GM12875 (cell line): ENCODE data around the gene DUSP3.
A peak's percentile ranks its signal among the peaks of the same experiment; 100 is the strongest.

Experiments used
- H3K4me3 ChIP-seq: one replicate; pipeline ENCODE4 v1.5.1; 2011; ENCODE audit warnings: low read depth, low read length, control low read depth
- TF ChIP-seq, protein P1 (sequence below): IDR thresholded peaks from 2 replicates; pipeline ENCODE4 v1.5.1; 2011; ENCODE audit warnings: low read depth, mild to moderate bottlenecking, control low read depth, inconsistent platforms, low read length, moderate library complexity, borderline replicate concordance; ENCODE audit not compliant: insufficient read depth

The DUSP3 gene

GRCh38 chr17:43778337-43779144 lies at the start of gene DUSP3:
Gene DUSP3 (minus strand): TSS chr17:43778977. CDS start chr17:43778924, 53 bp downstream.
- TF ChIP-seq, protein P1, sequence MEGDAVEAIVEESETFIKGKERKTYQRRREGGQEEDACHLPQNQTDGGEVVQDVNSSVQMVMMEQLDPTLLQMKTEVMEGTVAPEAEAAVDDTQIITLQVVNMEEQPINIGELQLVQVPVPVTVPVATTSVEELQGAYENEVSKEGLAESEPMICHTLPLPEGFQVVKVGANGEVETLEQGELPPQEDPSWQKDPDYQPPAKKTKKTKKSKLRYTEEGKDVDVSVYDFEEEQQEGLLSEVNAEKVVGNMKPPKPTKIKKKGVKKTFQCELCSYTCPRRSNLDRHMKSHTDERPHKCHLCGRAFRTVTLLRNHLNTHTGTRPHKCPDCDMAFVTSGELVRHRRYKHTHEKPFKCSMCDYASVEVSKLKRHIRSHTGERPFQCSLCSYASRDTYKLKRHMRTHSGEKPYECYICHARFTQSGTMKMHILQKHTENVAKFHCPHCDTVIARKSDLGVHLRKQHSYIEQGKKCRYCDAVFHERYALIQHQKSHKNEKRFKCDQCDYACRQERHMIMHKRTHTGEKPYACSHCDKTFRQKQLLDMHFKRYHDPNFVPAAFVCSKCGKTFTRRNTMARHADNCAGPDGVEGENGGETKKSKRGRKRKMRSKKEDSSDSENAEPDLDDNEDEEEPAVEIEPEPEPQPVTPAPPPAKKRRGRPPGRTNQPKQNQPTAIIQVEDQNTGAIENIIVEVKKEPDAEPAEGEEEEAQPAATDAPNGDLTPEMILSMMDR = no peak
- H3K4me3 ChIP-seq = peak within 1 kb of the TSS; percentile 48

DNA sequence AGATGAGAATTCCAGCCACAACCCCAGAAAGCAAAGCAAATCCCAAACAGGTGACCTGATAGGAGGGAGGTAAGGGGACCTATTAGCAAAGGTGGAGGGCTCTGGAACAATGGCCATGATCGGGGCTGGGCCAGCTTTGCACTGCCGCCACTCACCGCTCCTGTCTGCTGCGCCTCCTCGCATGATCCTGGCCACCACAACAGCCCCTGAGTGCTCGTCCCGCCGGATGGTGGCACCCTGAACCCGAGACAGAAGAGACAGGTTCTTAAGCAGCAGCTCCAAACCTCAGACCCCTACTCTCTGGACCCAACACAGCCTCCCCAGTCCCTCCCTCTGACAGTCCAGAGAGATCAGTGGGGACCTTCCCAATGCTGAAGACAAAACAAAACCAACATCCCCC lies 48.8 kb upstream of the DUSP3 start:
- H3K4me3 ChIP-seq = no peak overlapping the region
- TF ChIP-seq, protein P1 = no peak

GRCh38 chr17:43826206-43826605 lies 47.4 kb upstream of the DUSP3 start:
- H3K4me3 ChIP-seq = no peak overlapping the region
- TF ChIP-seq, protein P1 = no peak

DNA sequence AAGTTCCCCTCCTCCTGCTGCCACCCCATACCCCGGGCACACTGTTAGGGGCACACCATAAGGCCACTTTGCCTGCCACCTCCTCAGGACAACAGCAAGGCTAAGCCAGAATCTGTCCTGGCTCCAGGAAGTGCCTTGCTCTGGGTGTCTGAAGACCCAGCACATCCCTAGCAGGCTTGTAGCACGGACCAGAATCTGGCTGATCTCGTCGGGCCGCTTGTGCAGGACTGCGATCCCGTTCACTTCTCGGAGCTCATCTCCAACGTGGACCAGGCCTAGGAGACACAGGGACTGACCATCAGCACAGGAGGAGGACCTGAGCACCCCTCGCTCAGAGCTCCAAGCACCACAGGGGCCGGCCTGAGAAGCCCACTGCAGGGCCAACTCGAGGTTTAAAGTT lies 46.8 kb upstream of the DUSP3 start:
- TF ChIP-seq, protein P1 = no peak
- H3K4me3 ChIP-seq = no peak overlapping the region

GRCh38 chr17:43823350-43824084 lies 44.7 kb upstream of the DUSP3 start:
- H3K4me3 ChIP-seq = no peak overlapping the region
- TF ChIP-seq, protein P1 = no peak

DNA sequence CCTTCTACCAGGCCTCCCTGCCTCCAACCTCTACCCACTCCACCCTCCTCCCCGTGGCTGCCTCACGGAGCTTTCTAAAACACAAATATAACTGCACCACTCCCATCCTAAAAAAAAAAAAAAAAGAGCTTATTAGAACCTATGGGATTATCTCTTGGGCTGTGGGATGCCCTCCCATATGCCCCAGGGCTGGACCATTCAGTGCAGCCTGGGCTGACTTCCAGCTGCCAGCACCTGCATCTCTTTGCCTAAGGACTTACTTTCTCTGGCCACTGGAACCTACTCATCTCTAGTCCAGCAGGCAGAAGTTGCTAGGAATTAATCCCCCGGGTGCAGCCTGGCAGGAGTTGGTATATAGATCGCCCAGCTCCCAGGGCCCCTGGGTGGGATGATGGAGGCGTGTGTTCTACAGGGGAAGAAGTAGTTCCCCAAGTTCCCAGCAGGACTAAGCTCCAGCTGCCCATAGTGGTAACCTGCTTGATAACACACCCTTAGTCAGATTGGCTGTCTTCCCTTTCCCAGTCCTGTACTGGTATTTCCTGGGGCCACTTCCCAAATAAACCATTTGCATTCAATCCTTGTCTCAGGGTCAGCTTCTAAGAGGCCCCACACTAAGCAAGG lies 43.9 kb upstream of the DUSP3 start:
- no peak overlapping the region for H3K4me3 ChIP-seq
- TF ChIP-seq, protein P1 = no peak
